ENCODE measurements around the gene COL18A1. TPM values are rescaled to one million over a fixed set of nuclear protein-coding genes. Genes with fewer than 3 reads are reported as not detected.

COL18A1 gene
- total and polyA plus RNA-seq, 2 of the 8 experiments (the other 6 are each of a cell fraction or from before 2014, with no cell fraction given) = 145 to 201 TPM

DNA sequence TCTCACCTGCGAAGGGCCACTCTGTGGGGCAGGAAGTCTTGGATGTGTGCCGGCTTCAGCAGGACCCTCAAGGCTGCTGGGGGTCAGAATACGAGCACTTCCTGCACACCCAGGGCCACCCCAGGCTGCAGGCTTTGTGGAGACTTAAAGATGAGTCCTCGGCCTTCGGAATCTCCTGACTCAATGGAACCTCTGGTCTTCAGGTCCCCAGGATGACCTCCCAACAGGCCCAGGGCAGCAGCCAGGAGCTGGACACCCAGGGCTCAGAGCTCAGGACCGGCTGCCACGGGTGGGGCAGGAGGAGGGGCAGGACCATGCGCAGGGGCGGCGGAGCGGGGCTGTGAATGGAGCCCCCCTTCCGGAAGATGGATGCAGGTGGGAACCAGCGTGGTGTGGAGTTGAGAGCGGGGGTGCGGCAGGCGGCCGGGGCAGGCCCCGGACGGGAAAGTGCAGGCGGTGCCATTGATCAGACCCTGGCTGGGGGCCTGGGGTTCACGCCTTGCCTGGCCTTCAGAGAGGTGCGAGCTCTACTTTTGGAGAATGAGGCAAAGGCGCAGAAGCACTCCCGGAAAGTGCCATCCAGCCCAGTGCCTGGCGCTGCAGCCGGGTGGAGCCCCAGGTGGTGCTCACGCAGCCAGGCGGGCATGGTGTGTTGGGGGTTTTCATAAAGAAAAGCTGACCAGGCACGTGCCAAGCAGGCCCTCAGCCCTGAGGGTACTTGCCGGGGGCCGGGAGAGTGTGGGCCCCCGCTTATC lies 10.4 kb downstream of the COL18A1 start (continued):
- no peak for TF ChIP-seq SIN3A (conservative IDR thresholded peaks at IDR 0.05 in 1 of 2, IDR thresholded peaks at IDR 0.05 in 1 of 2; ENCODE audit: low read depth in 1 of 2, low read length in 2 of 2)
- no peak for TF ChIP-seq CEBPB (IDR thresholded peaks at IDR 0.05; ENCODE audit: low read depth, low read length)
- TF ChIP-seq SIX5 (IDR thresholded peaks at IDR 0.05; ENCODE audit: low read depth, low read length) = no peak
- TF ChIP-seq, protein P1, sequence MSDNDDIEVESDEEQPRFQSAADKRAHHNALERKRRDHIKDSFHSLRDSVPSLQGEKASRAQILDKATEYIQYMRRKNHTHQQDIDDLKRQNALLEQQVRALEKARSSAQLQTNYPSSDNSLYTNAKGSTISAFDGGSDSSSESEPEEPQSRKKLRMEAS (IDR thresholded peaks at IDR 0.05) = no peak

Data from H1 (cell line).